HepG2 (cell line): Measurements from ENCODE around the gene BCL11B. TPM values are rescaled to one million over a fixed set of nuclear protein-coding genes. Genes with fewer than 3 reads are reported as not detected.
"Not testable (repeated sequence)": the region's sequence is repeated elsewhere in the genome, so short reads cannot be mapped to it uniquely, and the experiment has no call there.

Source experiments
- ATAC-seq: fragments of 200-7000 bp; cut with Tn5 transposase; 3 replicates; pipeline ENCODE4 v1.9.1; 2020; ENCODE audit warnings: mild to moderate bottlenecking, moderate library complexity
- BruUV-seq: library from RNA; stranded (reverse); fragments of 400-500 nt; replicated peaks from 2 replicates; lab custom pipeline; 2021; lab: Mats Ljungman, UMichigan
- CTCF ChIA-PET: fragments of 300-600 bp; formaldehyde crosslinking; extraction: SDS; loops from one replicate; lab custom pipeline; 2021; ENCODE audit warnings: low total read pairs, inconsistent platforms, low intra/inter-chr PET ratio; lab: Yijun Ruan, JAX
- POLR2A ChIA-PET: fragments of 350-600 bp; sonication (Branson Sonifier 250); formaldehyde crosslinking; loops from one replicate; lab custom pipeline; 2020; ENCODE audit warnings: antibody characterized with exemption, inconsistent platforms; lab: Yijun Ruan, JAX
- DNase-seq: peaks from one replicate; pipeline ENCODE4 v3.0.0-alpha.2; 2015; ENCODE audit warnings: low spot score
- FAIRE-seq: peaks from 3 replicates; lab custom pipeline; 2011; peaks lifted over from hg19 to GRCh38; lab: Jason Lieb, UNC
- H2AFZ ChIP-seq: one replicate; pipeline ENCODE4 v1.6.1; 2011; ENCODE audit warnings: low read length, inconsistent platforms
- H3K27ac ChIP-seq: fragments of 300-600 bp; 3 replicates; pipeline ENCODE4 v1.8.0; 2011; ENCODE audit warnings: mixed run types, mild to moderate bottlenecking, mixed read lengths, low read length, inconsistent platforms; ENCODE audit not compliant: insufficient read depth; ENCODE audit errors: extremely low read length
- H3K27me3 ChIP-seq, 2 experiments: fragments of 200-600 bp in 1 of 2; 2 replicates in 1 of 2; 3 replicates in 1 of 2; pipeline versions ENCODE4 v1.6.0 to v1.8.0; 2011; ENCODE audit warnings: low read length in 2 of 2, mild to moderate bottlenecking in 2 of 2, moderate library complexity in 2 of 2, inconsistent platforms in 1 of 2; ENCODE audit not compliant: insufficient read depth in 2 of 2, control insufficient read depth in 1 of 2
- H3K36me3 ChIP-seq, 2 experiments: fragments of 200-600 bp in 1 of 2; replicated peaks in 1 of 2; 2 replicates in 1 of 2; 3 replicates in 1 of 2; pipeline versions ENCODE4 v1.5.1 to v1.8.0; 2011; ENCODE audit warnings: low read length in 2 of 2, inconsistent platforms in 1 of 2; ENCODE audit not compliant: insufficient read depth in 2 of 2, control insufficient read depth in 1 of 2
- H3K4me1 ChIP-seq: 2 replicates; pipeline ENCODE4 v1.5.1; 2012; ENCODE audit warnings: low read length, inconsistent platforms; ENCODE audit not compliant: insufficient read depth
- H3K4me2 ChIP-seq: 2 replicates; pipeline ENCODE4 v1.6.0; 2011; ENCODE audit warnings: low read depth, low read length, inconsistent platforms
- H3K4me3 ChIP-seq, 3 experiments: fragments of 200-600 bp in 1 of 3; sonication (generic), shearing (Covaris generic) in 1 of 3; replicated peaks in 1 of 3; 2 replicates each; pipeline ENCODE4 v1.5.1; 2011 to 2016; ENCODE audit warnings: low read length in 3 of 3, inconsistent platforms in 2 of 3, low read depth in 2 of 3, mild to moderate bottlenecking in 2 of 3, control low read depth in 1 of 3, mixed read lengths in 1 of 3; ENCODE audit not compliant: insufficient read depth in 1 of 3
- H3K79me2 ChIP-seq: one replicate; pipeline ENCODE4 v1.6.1; 2011; ENCODE audit warnings: low read length, inconsistent platforms; ENCODE audit not compliant: insufficient read depth
- H3K9ac ChIP-seq: 2 replicates; pipeline ENCODE4 v1.6.0; 2011; ENCODE audit warnings: mild to moderate bottlenecking, low read depth, low read length, inconsistent platforms; ENCODE audit not compliant: insufficient read depth
- H3K9me3 ChIP-seq: 2 replicates; pipeline ENCODE4 v1.5.1; 2012; ENCODE audit warnings: mild to moderate bottlenecking, low read length
- H4K20me1 ChIP-seq: 2 replicates; pipeline ENCODE4 v1.6.0; 2011; ENCODE audit warnings: inconsistent platforms, mild to moderate bottlenecking, low read length, moderate library complexity; ENCODE audit not compliant: insufficient read depth
- EHMT2 ChIP-seq: fragments of 200-600 bp; sonication (generic); IDR thresholded peaks from 2 replicates; pipeline ENCODE4 v1.7.0; 2017; ENCODE audit warnings: antibody characterized with exemption, low read depth, low read length, borderline replicate concordance
- GTF2F1 ChIP-seq: fragments of 150-350 bp; IDR thresholded peaks from 2 replicates; pipeline ENCODE4 v1.6.1; 2014; ENCODE audit warnings: low read length
- KAT8 ChIP-seq: IDR thresholded peaks from 2 replicates; pipeline ENCODE4 v1.6.1; 2016; ENCODE audit warnings: missing genetic modification reagents, missing compliant biosample characterization
- ZNF234 ChIP-seq: sonication (generic); formaldehyde crosslinking; conservative IDR thresholded peaks from 2 replicates; pipeline ENCODE4 v1.5.1; 2020; ENCODE audit warnings: mild to moderate bottlenecking, missing genetic modification reagents
- ZNF281 ChIP-seq: sonication (generic); formaldehyde crosslinking; IDR thresholded peaks from 2 replicates; pipeline ENCODE4 v1.4.0; 2020; ENCODE audit warnings: missing genetic modification reagents, borderline replicate concordance
- WGBS: methylation state at CpG from one replicate; pipeline ENCODE4 v1.1.6; 2017; ENCODE audit warnings: low lambda C conversion rate; 5-methylcytosine and 5-hydroxymethylcytosine counted together
- in situ Hi-C: cut with HindIII; loops from 2 replicates; pipeline ENCODE4 v1.10.0; 2017; ENCODE audit warnings: low pct_unique_long_range_greater_than_20kb; ENCODE audit not compliant: extremely low pct_ligation_motif_present
- intact Hi-C: fragments of 100-400 bp; cut with micrococcal nuclease; formaldehyde crosslinking; loops from one replicate; pipeline ENCODE4 v1.10.0; 2022; ENCODE audit not compliant: unreplicated experiment
- polyA plus RNA-seq, 8 experiments: library from polyadenylated mRNA; depleted of rRNA in 3 of 8; stranded (reverse) in 7 of 8; unstranded in 1 of 8; fragments of >200 nt; fragmentation: Illumina TruSeq in 4 of 8; extraction: Trizol in 4 of 8; gene quantifications; 2 replicates each; pipeline versions ENCODE4 v1.2.1 to v1.2.3, GENCODE V29; 2011 to 2016; ENCODE audit warnings: low read depth in 4 of 8, missing spikeins in 1 of 8, mixed read lengths in 1 of 8; ENCODE audit not compliant: insufficient read depth in 1 of 8
- total RNA-seq, 5 experiments: library from RNA; depleted of rRNA; stranded (reverse); fragments of >200 nt; fragmentation: Illumina TruSeq; extraction: Trizol; gene quantifications; 2 replicates each; pipeline ENCODE4 v1.2.3, GENCODE V29; 2016; ENCODE audit warnings: low read depth in 1 of 5
- TF ChIP-seq, protein P1 (sequence below): sonication (generic); formaldehyde crosslinking; IDR thresholded peaks from 2 replicates; pipeline ENCODE4 v1.4.0; 2020; ENCODE audit warnings: missing genetic modification reagents
- TF ChIP-seq, protein P2 (sequence below): sonication (generic); formaldehyde crosslinking; IDR thresholded peaks from 2 replicates; pipeline ENCODE4 v1.5.0; 2020; ENCODE audit warnings: missing genetic modification reagents

The BCL11B gene
- total and polyA plus RNA-seq, 2 of the 13 experiments (the other 11 are each of a cell fraction or from before 2014, with no cell fraction given): not detected

- TF ChIP-seq, protein P1, sequence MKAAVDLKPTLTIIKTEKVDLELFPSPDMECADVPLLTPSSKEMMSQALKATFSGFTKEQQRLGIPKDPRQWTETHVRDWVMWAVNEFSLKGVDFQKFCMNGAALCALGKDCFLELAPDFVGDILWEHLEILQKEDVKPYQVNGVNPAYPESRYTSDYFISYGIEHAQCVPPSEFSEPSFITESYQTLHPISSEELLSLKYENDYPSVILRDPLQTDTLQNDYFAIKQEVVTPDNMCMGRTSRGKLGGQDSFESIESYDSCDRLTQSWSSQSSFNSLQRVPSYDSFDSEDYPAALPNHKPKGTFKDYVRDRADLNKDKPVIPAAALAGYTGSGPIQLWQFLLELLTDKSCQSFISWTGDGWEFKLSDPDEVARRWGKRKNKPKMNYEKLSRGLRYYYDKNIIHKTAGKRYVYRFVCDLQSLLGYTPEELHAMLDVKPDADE (CRISPR knock-in tag): no peak
- TF ChIP-seq, protein P2, sequence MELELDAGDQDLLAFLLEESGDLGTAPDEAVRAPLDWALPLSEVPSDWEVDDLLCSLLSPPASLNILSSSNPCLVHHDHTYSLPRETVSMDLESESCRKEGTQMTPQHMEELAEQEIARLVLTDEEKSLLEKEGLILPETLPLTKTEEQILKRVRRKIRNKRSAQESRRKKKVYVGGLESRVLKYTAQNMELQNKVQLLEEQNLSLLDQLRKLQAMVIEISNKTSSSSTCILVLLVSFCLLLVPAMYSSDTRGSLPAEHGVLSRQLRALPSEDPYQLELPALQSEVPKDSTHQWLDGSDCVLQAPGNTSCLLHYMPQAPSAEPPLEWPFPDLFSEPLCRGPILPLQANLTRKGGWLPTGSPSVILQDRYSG (CRISPR knock-in tag): no peak
- TF ChIP-seq GTF2F1: no peak
- no peak for TF ChIP-seq ZNF234
- TF ChIP-seq EHMT2: no peak
- no peak for TF ChIP-seq ZNF281
- no peak for TF ChIP-seq KAT8 (CRISPR knock-in tag)
These were observed 42.3 kb downstream of the BCL11B start (continued) for GRCh38 chr14:99229654-99230207.

DNA sequence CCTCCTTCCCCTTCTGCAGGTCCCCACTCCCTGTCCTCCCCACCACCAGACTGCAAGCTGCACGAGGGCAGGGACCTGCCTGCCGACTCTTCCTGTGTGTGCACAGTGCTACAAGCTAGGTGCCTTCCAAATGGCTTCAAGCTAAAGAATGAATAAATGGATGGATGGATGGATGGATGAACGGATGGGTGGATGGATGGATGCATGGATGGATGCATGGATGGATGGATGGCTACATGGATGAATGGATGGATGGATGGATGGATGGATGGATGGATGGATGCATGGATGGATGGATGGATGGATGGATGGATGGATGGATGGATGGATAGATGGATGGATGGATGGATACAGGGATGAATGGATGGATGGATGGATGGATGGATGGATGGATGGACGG lies 43.2 kb downstream of the BCL11B start:
- H3K9ac ChIP-seq: not testable (repeated sequence)

More for the DNA sequence above, 43.2 kb downstream of the BCL11B start:
- H3K4me2 ChIP-seq, FAIRE-seq, H3K9me3 ChIP-seq, BruUV-seq, POLR2A ChIA-PET, H2AFZ ChIP-seq, H3K4me3 ChIP-seq, H4K20me1 ChIP-seq, in situ Hi-C loops, H3K27ac ChIP-seq, H3K4me1 ChIP-seq, CTCF ChIA-PET, H3K79me2 ChIP-seq, ATAC-seq, DNase-seq, H3K36me3 ChIP-seq, intact Hi-C loops: not testable (repeated sequence)
- 4% methylated on average over 4 of the region's 4 CpGs for WGBS
- peaks cover 0 to 22% of the 10 kb centered on the region in 2 experiments; a peak in 2 of 5 replicates for H3K27me3 ChIP-seq
